A673 (cell line): Measurements from ENCODE around the gene RELL2.

Source experiments
- CTCF ChIP-seq: fragments of 300-800, 200-600 bp; sonication (generic); conservative IDR thresholded peaks from 2 replicates; pipeline ENCODE4 v1.5.1; 2017; ENCODE audit warnings: low read depth, mild to moderate bottlenecking, antibody characterized with exemption, low read length, moderate library complexity, mixed read lengths
- EZH2 ChIP-seq: fragments of 200-600 bp; sonication (generic); IDR thresholded peaks from 2 replicates; pipeline ENCODE4 v1.6.1; 2017; ENCODE audit warnings: borderline replicate concordance, low read depth, mild to moderate bottlenecking, mixed read lengths, antibody characterized with exemption, low read length; ENCODE audit not compliant: poor library complexity, severe bottlenecking

DNA sequence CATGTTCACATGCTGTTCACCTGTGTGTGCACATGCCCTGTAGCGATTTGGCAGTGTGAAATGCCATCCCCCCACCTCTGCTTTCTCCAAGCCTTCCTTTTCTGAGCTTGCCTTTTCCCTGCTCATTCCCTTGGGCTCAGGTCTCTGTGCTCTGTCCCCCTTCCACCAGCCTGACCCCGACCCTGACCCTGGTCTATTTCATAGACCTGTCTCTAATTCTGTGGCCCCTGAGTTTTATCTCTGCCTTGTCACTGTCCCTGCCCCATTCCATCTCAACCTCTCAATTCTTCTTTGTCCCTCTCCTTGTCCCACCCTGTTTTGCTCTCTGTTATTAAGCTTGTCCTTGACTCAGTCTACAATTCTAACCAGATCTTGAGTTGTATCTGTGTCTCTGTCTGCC lies 44.5 kb downstream of the RELL2 start:
- TF ChIP-seq CTCF (no peak), EZH2 (no peak)
